Common myeloid progenitor, CD34-positive (primary cell): Measurements from ENCODE around the gene PDE1A.

Experiments used
- CTCF ChIA-PET: fragments of 350-600 bp; sonication (Branson Sonifier 250); formaldehyde crosslinking; loops from one replicate; lab custom pipeline; 2021; ENCODE audit warnings: antibody characterized with exemption; lab: Charles Lee
- POLR2A ChIA-PET: fragments of 350-600 bp; sonication (Branson Sonifier 250); formaldehyde crosslinking; loops from one replicate; lab custom pipeline; 2021; ENCODE audit warnings: antibody characterized with exemption; lab: Charles Lee
- DNase-seq, 3 donors: peaks; one replicate each; pipeline versions ENCODE4 v3.0.0 to v3.0.0-alpha.2; 2013
- H3K27ac ChIP-seq, 2 experiments: 1 replicate in 1 of 2; 2 replicates in 1 of 2; pipeline ENCODE4 v1.7.0; 2013; ENCODE audit warnings: inconsistent platforms in 2 of 2, low read length in 2 of 2, mild to moderate bottlenecking in 2 of 2, low read depth in 1 of 2, moderate library complexity in 1 of 2; ENCODE audit not compliant: severe bottlenecking in 2 of 2, insufficient read depth in 1 of 2, poor library complexity in 1 of 2
- H3K27me3 ChIP-seq, 5 experiments: replicated peaks in 2 of 5; 1 replicate in 3 of 5; 2 replicates in 2 of 5; pipeline versions ENCODE4 v1.6.1 to v1.7.0; 2013; ENCODE audit warnings: low read length in 4 of 5, mild to moderate bottlenecking in 2 of 5, moderate library complexity in 2 of 5, inconsistent platforms in 1 of 5; ENCODE audit not compliant: insufficient read depth in 5 of 5, control insufficient read depth in 4 of 5
- H3K36me3 ChIP-seq, 4 experiments: 1 replicate in 2 of 4; 2 replicates in 2 of 4; pipeline versions ENCODE4 v1.6.1 to v1.7.0; 2013; ENCODE audit warnings: low read length in 3 of 4, control low read depth in 1 of 4, mild to moderate bottlenecking in 1 of 4; ENCODE audit not compliant: control insufficient read depth in 4 of 4, insufficient read depth in 4 of 4
- H3K4me1 ChIP-seq, 4 experiments: 1 replicate in 3 of 4; 2 replicates in 1 of 4; pipeline versions ENCODE4 v1.6.1 to v1.7.1; 2013; ENCODE audit warnings: low read length in 3 of 4, mild to moderate bottlenecking in 3 of 4, control low read depth in 1 of 4, inconsistent platforms in 1 of 4, moderate library complexity in 1 of 4; ENCODE audit not compliant: control insufficient read depth in 4 of 4, insufficient read depth in 4 of 4; ENCODE audit errors: control extremely low read depth in 1 of 4
- H3K4me3 ChIP-seq, 7 experiments: 1 replicate in 4 of 7; 2 replicates in 3 of 7; pipeline versions ENCODE4 v1.5.1 to v1.7.0; 2013; ENCODE audit warnings: mild to moderate bottlenecking in 7 of 7, low read length in 6 of 7, moderate library complexity in 6 of 7, inconsistent platforms in 2 of 7, low read depth in 2 of 7, control low read depth in 1 of 7; ENCODE audit not compliant: insufficient read depth in 4 of 7, control insufficient read depth in 1 of 7; ENCODE audit errors: extremely low read depth in 1 of 7
- H3K9me3 ChIP-seq, 5 experiments: 1 replicate in 4 of 5; 2 replicates in 1 of 5; pipeline versions ENCODE4 v1.6.1 to v1.7.1; 2013; ENCODE audit warnings: low read length in 4 of 5, mild to moderate bottlenecking in 2 of 5, inconsistent platforms in 1 of 5, low read depth in 1 of 5, moderate library complexity in 1 of 5; ENCODE audit not compliant: control insufficient read depth in 4 of 5, insufficient read depth in 2 of 5; ENCODE audit errors: control extremely low read depth in 1 of 5
- WGBS: methylation state at CpG from one replicate; pipeline ENCODE4 v1.1.5; 2013; ENCODE audit not compliant: insufficient coverage; 5-methylcytosine and 5-hydroxymethylcytosine counted together

PDE1A gene

GRCh38 chr2:182267971-182268370 is 158.9 kb downstream of the PDE1A start:
- POLR2A ChIA-PET, result no interaction called here
- CTCF ChIA-PET, result no interaction called here
- Histone ChIP-seq H3K4me3 (no peak overlapping the region), H3K27me3 (no peaks in the 10 kb centered on the region), H3K4me1 (no peaks in the 10 kb centered on the region), H3K9me3 (no peaks in the 10 kb centered on the region), H3K36me3 (no peaks in the 10 kb centered on the region), H3K27ac (no peak overlapping the region)
- no peak for DNase-seq
- WGBS, result 100% methylated on average over 1 of the region's 1 CpG

DNA sequence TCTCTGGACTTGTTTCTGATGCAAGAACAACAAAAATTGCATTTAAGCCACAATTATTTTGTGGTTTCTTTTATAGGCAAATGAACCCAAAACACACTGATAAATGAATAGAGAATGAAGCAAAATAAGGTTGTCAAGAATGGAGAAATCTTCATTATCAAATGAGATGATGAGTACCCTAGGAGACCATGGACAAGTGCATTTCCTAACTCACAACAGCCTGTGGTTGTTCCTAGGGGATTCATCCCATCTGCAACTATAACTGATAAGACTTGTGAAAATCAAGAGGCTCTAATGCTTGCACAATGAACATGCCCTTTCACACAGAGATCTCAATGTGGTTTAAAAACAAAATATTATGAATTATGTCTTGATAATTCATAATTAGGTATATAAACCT is 159.9 kb downstream of the PDE1A start:
- POLR2A ChIA-PET, result no interaction called here

DNA sequence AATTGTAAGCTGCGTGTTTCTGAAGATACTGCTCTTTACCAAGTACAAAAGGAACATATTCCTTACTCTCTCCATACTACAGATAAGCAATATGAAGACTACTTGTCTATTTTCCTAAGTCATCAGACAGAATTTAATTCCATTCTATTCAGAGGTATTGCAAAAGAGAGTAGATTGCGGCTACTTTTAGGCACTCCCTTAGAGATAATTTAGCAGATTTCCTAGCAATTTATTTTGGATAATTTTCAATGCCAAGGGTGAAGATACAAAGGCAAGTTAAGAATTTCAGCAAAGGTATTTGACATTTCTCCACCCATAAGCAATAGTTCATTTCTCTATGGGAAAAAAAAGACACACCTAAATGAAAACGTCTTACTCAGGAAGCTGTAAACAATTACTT is 161.1 kb downstream of the PDE1A start:
- POLR2A ChIA-PET, result no interaction called here

More for the DNA sequence above, 159.9 kb downstream of the PDE1A start:
- H3K4me1 ChIP-seq, result no peaks in the 10 kb centered on the region
- H3K27ac ChIP-seq, result no peak overlapping the region
- no peaks in the 10 kb centered on the region for H3K9me3 ChIP-seq
- no peak overlapping the region for H3K4me3 ChIP-seq
- DNase-seq, result no peak
- no peaks in the 10 kb centered on the region for H3K36me3 ChIP-seq
- CTCF ChIA-PET, result no interaction called here
- H3K27me3 ChIP-seq, result no peaks in the 10 kb centered on the region

DNA sequence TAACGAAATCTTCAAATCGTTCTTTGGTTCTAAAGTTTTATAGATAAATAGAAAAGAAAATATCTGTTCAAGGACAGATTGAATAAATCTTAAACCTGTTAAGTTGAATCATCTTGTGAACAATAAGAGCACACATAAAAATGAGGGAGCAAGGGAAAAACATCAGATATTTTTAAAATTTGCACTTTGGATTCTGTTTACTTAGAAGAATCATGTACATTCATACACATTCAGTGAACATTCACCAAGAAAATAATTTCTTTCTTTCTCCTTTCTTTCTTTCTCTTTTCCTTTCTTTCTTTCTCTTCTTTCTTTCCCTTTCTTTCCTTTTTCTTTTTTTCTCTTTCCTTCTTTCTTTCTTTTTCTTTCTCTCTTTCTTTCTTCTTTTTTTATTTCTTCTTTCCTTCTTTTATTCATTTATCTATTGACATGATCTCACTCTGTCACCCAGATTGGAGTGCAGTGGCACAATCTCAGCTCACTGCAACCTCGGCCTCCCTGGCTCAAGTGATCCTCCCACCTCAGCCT is 164.9 kb downstream of the PDE1A start:
- no peak for DNase-seq
- no CpG with 5 or more reads among the region's 3 CpGs for WGBS
- Histone ChIP-seq H3K27me3 (no peaks in the 10 kb centered on the region), H3K9me3 (no peaks in the 10 kb centered on the region), H3K27ac (no peak overlapping the region), H3K4me3 (no peak overlapping the region), H3K36me3 (no peaks in the 10 kb centered on the region), H3K4me1 (no peaks in the 10 kb centered on the region)
- ChIA-PET CTCF (no interaction called here), POLR2A (no interaction called here)

More for the DNA sequence above, 161.1 kb downstream of the PDE1A start:
- H3K27ac ChIP-seq, result no peak overlapping the region
- no peaks in the 10 kb centered on the region for H3K4me1 ChIP-seq
- CTCF ChIA-PET, result no interaction called here
- H3K27me3 ChIP-seq, result no peaks in the 10 kb centered on the region
- H3K9me3 ChIP-seq, result no peaks in the 10 kb centered on the region
- H3K36me3 ChIP-seq, result no peaks in the 10 kb centered on the region
- H3K4me3 ChIP-seq, result no peak overlapping the region
- WGBS, result 100% methylated on average over 1 of the region's 3 CpGs
- no peak for DNase-seq

DNA sequence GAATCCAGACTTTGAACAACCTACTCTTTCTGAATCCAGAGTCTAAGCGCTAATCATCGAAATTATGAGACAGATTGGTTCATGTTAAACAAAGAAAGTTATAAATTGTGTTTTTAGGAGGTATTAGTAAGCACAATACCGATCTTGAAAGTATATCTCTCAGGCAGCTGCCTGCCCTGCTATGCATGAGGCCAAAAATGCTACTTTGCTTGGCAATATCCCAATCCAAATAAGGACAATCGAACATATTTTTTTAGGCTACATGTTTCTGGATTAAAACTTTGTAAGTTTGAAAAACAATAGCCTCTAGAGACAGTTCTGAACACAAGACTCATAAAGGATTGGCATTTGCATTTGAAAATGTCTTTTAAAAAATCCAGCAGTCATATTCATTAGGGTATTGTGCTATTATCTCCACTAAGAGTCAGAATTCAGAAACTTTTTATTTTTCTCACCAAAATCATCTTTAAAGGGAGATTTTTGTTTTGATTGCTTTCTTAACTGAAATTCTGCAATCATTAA is 167.1 kb downstream of the PDE1A start:
- Histone ChIP-seq H3K4me1 (no peaks in the 10 kb centered on the region), H3K27ac (no peak overlapping the region), H3K27me3 (no peaks in the 10 kb centered on the region), H3K4me3 (no peak overlapping the region), H3K36me3 (no peaks in the 10 kb centered on the region), H3K9me3 (peaks cover 0 to 2% (median 0%) of the 10 kb centered on the region in 5 experiments)
- DNase-seq, result no peak
- ChIA-PET POLR2A (no interaction called here), CTCF (interaction anchor here (1.3 kb wide), 1 partner anchor 15 kb away, joined by 3 read pairs; no protein-coding TSS in a partner anchor)
- 100% methylated on average over 1 of the region's 4 CpGs for WGBS

DNA sequence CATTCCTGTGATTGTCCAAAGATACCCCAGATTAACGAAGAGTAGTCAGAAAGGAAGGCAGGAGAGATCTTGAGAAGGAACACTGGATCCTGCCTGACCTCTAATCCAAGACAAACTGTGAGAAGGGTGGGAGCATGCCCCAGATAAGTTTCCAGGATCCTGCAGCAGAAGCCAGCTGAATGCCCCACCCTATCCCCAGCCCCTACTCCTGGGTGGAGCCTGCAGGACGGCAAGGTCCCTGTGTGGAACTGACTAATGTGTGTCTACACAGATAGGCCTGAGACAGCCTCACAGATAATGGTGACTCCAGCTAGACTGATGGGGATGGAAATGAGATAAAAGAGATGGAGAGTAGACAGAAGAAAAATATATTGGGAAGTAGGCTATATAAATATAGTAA is 174.3 kb downstream of the PDE1A start:
- Histone ChIP-seq H3K9me3 (peaks cover 0 to 2% (median 0%) of the 10 kb centered on the region in 5 experiments), H3K4me1 (no peaks in the 10 kb centered on the region), H3K36me3 (no peaks in the 10 kb centered on the region), H3K27me3 (no peaks in the 10 kb centered on the region), H3K4me3 (no peak overlapping the region), H3K27ac (no peak overlapping the region)
- no peak for DNase-seq
- CTCF ChIA-PET, result no interaction called here
- WGBS, result 90% methylated on average over 2 of the region's 2 CpGs
- POLR2A ChIA-PET, result no interaction called here

GRCh38 chr2:182248898-182249297 is 177.9 kb downstream of the PDE1A start:
- ChIA-PET POLR2A (no interaction called here), CTCF (no interaction called here)
- no peak overlapping the region for H3K4me3 ChIP-seq
- no peaks in the 10 kb centered on the region for H3K27me3 ChIP-seq
- WGBS, result 100% methylated on average over 2 of the region's 2 CpGs
- H3K27ac ChIP-seq, result no peak overlapping the region
- DNase-seq, result no peak
- H3K9me3 ChIP-seq, result no peaks in the 10 kb centered on the region
- H3K4me1 ChIP-seq, result no peaks in the 10 kb centered on the region
- no peaks in the 10 kb centered on the region for H3K36me3 ChIP-seq
